ENCODE data around the gene HDAC2. TPM values are rescaled to one million over a fixed set of nuclear protein-coding genes. Genes with fewer than 3 reads are reported as not detected.

HDAC2 gene
- total RNA-seq, 3 donors from 2014 or later (not counting 1 experiment from before 2014, with no cell fraction given) = 55.1 to 74.5 (median 60.8) TPM

DNA sequence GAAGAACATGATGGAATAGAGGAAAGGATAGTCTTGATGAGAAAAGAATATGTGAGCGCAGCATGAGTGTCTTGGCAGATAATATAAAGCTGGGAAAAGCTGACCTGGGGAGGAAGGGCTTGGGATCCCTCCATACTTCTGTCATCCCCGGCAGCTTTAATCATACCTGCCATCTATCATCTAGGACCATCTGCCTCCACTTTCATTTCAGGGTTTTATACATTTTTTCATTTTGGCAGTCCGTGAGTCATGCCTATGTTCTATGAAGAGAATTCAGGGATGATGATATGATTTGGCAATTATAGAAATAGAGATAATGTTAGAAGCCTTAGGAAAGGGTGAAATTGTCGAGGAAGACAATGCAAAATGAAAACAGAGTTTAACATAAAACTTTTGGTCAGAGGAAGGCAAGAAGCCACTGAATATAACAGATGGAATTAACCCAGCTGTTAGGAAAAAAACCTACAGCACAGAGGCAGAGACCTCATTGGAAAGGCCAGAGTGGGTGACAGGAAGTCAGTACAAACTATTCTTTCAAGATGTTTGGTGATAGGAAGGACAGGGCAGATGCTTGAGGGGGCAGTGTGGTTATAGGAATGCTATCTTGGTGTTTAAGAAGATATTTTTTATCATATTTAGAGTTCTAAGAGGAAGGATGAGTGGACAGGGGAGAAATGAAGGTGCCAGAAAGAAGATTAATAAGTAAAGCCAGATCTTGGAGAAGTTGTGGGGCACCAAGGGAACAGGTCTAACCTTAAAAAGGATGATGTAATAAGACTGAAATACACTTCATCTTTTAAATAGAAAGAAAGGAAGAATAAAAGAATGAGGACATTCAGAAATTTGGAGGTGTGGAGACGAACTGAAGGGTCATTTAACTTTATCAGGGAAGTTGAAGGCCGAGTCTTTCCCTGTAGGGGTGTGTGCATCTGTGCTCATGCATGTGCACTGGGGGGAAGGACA lies 76.0 kb downstream of the HDAC2 start:
- TF ChIP-seq CTCF (IDR thresholded peaks at IDR 0.05) = no peak
- H3K27me3 ChIP-seq (ENCODE audit: control insufficient read depth, insufficient read depth, low read length) = no peaks in the 10 kb centered on the region
- intact Hi-C loops (cut with micrococcal nuclease) = no loop called here
- no peaks in the 10 kb centered on the region for H3K36me3 ChIP-seq (ENCODE audit: control insufficient read depth, insufficient read depth, low read length)
- no peaks in the 10 kb centered on the region for H3K4me1 ChIP-seq (ENCODE audit: control insufficient read depth, insufficient read depth, low read length)
- Mint-ChIP-seq H3K36me3 (no peaks in the 10 kb centered on the region), H3K4me1 (no peaks in the 10 kb centered on the region), H3K27ac (no peak overlapping the region), H3K4me3 (no peak overlapping the region), H3K9me3 (no peaks in the 10 kb centered on the region), H3K27me3 (ENCODE audit: low read depth in 2 of 2) (peaks cover 0 to 10% of the 10 kb centered on the region in 2 donors)
- H3K4me3 ChIP-seq (ENCODE audit: low read length) = no peak overlapping the region
- no peak overlapping the region for H3K27ac ChIP-seq (ENCODE audit: low read length)
- ATAC-seq (no peak), DNase-seq (no peak)
- no peaks in the 10 kb centered on the region for H3K9me3 ChIP-seq (ENCODE audit: control insufficient read depth, insufficient read depth, low read length)
- WGBS (ENCODE audit: insufficient coverage) = 57% methylated on average over 6 of the region's 6 CpGs

- DNase-seq (no peak), ATAC-seq (no peak)
- TF ChIP-seq CTCF (IDR thresholded peaks at IDR 0.05) = no peak
- Histone ChIP-seq H3K9me3 (ENCODE audit: control insufficient read depth, insufficient read depth, low read length) (no peaks in the 10 kb centered on the region), H3K4me3 (ENCODE audit: low read length) (no peak overlapping the region), H3K4me1 (ENCODE audit: control insufficient read depth, insufficient read depth, low read length) (no peaks in the 10 kb centered on the region), H3K27ac (ENCODE audit: low read length) (no peak overlapping the region), H3K27me3 (ENCODE audit: control insufficient read depth, insufficient read depth, low read length) (no peaks in the 10 kb centered on the region), H3K36me3 (ENCODE audit: control insufficient read depth, insufficient read depth, low read length) (no peaks in the 10 kb centered on the region)
- peaks cover 0 to 10% of the 10 kb centered on the region in 2 donors for H3K27me3 Mint-ChIP-seq (ENCODE audit: low read depth in 2 of 2)
- no peak overlapping the region for H3K27ac Mint-ChIP-seq
- no peak overlapping the region for H3K4me3 Mint-ChIP-seq
- intact Hi-C loops (cut with micrococcal nuclease) = no loop called here
- no peaks in the 10 kb centered on the region for H3K36me3 Mint-ChIP-seq
- no peaks in the 10 kb centered on the region for H3K4me1 Mint-ChIP-seq
- H3K9me3 Mint-ChIP-seq = no peaks in the 10 kb centered on the region
- WGBS (ENCODE audit: insufficient coverage) = 90% methylated on average over 3 of the region's 3 CpGs
Observed at GRCh38 chr6:113893866-113894265, 77.1 kb downstream of the HDAC2 start.

DNA sequence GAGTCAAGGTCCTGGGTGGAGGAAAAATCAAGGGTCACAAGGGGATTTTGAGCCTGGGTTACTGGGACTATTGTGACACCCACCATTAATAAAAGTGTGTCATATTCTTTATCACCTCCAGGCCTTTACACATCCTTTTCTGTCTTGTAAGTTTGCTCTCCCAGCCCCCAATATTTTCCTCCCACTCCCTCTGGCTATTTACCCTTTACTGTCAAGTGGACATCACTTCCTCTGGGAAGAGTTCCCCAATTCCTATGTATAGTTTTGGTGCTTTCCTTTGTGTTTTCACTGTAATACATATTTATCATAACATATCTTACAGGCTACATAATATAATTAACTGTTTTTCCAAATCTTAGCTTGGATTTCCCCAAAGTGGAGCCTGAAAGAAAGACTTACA lies 77.5 kb downstream of the HDAC2 start:
- Mint-ChIP-seq H3K27ac (no peak overlapping the region), H3K9me3 (no peaks in the 10 kb centered on the region)
- intact Hi-C loops (cut with micrococcal nuclease) = no loop called here

More for the DNA sequence above, 77.5 kb downstream of the HDAC2 start:
- Histone ChIP-seq H3K9me3 (ENCODE audit: control insufficient read depth, insufficient read depth, low read length) (no peaks in the 10 kb centered on the region), H3K27ac (ENCODE audit: low read length) (no peak overlapping the region), H3K36me3 (ENCODE audit: control insufficient read depth, insufficient read depth, low read length) (no peaks in the 10 kb centered on the region), H3K4me1 (ENCODE audit: control insufficient read depth, insufficient read depth, low read length) (no peaks in the 10 kb centered on the region), H3K27me3 (ENCODE audit: control insufficient read depth, insufficient read depth, low read length) (no peaks in the 10 kb centered on the region), H3K4me3 (ENCODE audit: low read length) (no peak overlapping the region)
- ATAC-seq = no peak
- H3K4me3 Mint-ChIP-seq = no peak overlapping the region
- DNase-seq = no peak
- no peaks in the 10 kb centered on the region for H3K4me1 Mint-ChIP-seq
- H3K36me3 Mint-ChIP-seq = no peaks in the 10 kb centered on the region
- peaks cover 0 to 10% of the 10 kb centered on the region in 2 donors for H3K27me3 Mint-ChIP-seq (ENCODE audit: low read depth in 2 of 2)
- no peak for TF ChIP-seq CTCF (IDR thresholded peaks at IDR 0.05)
